ENCODE results near the gene RELA. TPM values are rescaled to one million over a fixed set of nuclear protein-coding genes. Genes with fewer than 3 reads are reported as not detected.

RELA gene
- total RNA-seq, 6 donors from 2014 or later = 42.9 to 86.8 (median 58.7) TPM

DNA sequence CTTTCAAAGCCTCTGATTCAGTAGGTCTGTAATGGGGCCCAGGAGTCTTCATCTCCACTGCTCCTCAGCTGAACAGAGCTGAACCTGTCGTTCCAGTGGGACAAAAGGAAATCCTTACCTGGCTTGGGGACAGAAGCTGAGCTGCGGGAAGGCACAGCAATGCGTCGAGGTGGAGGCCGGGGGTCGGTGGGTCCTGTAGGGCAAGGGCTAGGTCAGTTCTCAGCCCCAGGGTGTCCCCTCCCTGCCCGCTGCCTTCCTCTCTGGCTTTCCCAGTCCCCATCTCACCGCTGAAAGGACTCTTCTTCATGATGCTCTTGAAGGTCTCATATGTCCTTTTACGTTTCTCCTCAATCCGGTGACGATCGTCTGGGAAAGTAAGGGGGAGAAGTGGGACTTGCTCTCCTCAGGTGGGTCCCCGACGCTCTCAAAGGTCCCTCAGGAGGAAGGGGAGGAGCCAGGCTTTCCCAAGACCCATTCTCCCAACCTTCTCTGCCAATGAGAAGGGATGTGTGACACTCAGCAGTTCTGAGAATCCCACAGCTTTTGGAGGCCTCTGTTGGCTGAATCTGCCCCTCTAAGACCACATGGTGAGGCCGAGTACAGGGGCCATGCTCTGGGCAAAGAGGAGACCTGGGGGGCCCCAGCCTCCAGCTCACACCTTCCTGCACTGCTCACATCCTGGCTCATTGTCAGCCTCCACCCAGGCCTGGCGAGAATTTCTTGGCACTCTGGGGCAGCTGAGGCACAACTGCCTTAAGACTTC lies 7.0 kb downstream of the RELA start:
- WGBS, 2 donors = 83 to 84% methylated on average over 15 to 16 of the region's 16 CpGs
- H3K36me3 ChIP-seq = peaks cover 29 to 81% (median 72%) of the 10 kb centered on the region in 4 donors
- DNase-seq (peak in 1 of 2 donors; percentile 36), ATAC-seq (ENCODE audit: low FRiP score in 2 of 2) (no peak)
- H3K27me3 ChIP-seq = no peaks in the 10 kb centered on the region
- no peak for TF ChIP-seq POLR2A (IDR thresholded peaks at IDR 0.05)
- TF ChIP-seq EP300 (IDR thresholded peaks at IDR 0.05) = no peak
- no peak for TF ChIP-seq POLR2AphosphoS5 (IDR thresholded peaks at IDR 0.05)
- TF ChIP-seq, protein P1, sequence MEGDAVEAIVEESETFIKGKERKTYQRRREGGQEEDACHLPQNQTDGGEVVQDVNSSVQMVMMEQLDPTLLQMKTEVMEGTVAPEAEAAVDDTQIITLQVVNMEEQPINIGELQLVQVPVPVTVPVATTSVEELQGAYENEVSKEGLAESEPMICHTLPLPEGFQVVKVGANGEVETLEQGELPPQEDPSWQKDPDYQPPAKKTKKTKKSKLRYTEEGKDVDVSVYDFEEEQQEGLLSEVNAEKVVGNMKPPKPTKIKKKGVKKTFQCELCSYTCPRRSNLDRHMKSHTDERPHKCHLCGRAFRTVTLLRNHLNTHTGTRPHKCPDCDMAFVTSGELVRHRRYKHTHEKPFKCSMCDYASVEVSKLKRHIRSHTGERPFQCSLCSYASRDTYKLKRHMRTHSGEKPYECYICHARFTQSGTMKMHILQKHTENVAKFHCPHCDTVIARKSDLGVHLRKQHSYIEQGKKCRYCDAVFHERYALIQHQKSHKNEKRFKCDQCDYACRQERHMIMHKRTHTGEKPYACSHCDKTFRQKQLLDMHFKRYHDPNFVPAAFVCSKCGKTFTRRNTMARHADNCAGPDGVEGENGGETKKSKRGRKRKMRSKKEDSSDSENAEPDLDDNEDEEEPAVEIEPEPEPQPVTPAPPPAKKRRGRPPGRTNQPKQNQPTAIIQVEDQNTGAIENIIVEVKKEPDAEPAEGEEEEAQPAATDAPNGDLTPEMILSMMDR (IDR thresholded peaks at IDR 0.05) = no peak
- no peak overlapping the region for H3K4me3 ChIP-seq
- peak overlapping the region in 1 of 4 donors; percentile 98 for H3K27ac ChIP-seq
- peaks cover 38 to 53% (median 49%) of the 10 kb centered on the region in 4 donors for H3K4me1 ChIP-seq
- H3K9me3 ChIP-seq = no peaks in the 10 kb centered on the region

DNA sequence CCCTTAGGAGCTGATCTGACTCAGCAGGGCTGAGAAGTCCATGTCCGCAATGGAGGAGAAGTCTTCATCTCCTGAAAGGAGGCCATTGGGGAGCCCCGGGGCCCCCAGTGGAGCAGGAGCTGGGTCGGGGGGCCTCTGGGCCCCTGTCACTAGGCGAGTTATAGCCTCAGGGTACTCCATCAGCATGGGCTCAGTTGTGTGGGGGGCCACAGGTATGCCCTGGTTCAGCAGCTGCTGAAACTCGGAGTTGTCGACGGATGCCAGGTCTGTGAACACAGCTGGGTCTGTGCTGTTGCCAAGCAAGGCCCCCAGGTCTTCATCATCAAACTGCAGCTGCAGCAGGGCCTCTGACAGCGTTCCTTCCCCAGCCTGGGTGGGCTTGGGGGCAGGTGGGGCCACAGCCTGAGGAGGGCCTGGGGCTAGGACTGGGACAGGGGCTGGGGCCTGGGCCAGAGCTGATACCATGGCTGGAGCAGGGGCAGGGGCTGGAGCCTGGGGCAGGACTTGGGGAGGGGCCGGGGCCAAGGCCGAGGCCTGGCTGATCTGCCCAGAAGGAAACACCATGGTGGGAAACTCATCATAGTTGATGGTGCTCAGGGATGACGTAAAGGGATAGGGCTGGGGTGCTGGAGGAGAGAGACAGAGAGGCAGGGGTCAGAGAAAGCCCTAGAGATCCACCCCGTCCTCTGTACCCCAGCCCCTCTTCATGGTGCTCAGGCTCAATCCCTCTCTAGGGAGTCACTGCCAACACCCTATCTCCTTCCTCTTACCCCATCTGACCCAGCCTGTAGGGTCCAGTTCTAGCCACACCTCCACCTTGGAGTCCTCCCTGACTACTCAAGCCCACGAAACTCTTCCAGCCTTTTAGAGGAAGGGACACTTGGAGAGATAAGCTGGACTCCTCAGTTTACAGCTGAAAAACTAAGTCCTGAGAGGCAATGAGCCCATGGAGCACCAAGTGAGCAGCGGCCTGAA lies 8.1 kb downstream of the RELA start:
- no peaks in the 10 kb centered on the region for H3K9me3 ChIP-seq
- H3K36me3 ChIP-seq = peaks cover 36 to 81% (median 74%) of the 10 kb centered on the region in 4 donors
- H3K27ac ChIP-seq = peak overlapping the region; percentile 93 to 98 (median 94)
- TF ChIP-seq POLR2A (IDR thresholded peaks at IDR 0.05) = no peak
- TF ChIP-seq POLR2AphosphoS5 (IDR thresholded peaks at IDR 0.05) = no peak
- TF ChIP-seq EP300 (IDR thresholded peaks at IDR 0.05) = no peak
- TF ChIP-seq, protein P1 (IDR thresholded peaks at IDR 0.05) = no peak
- ATAC-seq (ENCODE audit: low FRiP score in 2 of 2) (no peak), DNase-seq (peak in 1 of 2 donors; percentile 56)
- H3K4me3 ChIP-seq = no peak overlapping the region
- peaks cover 39 to 54% (median 47%) of the 10 kb centered on the region in 4 donors for H3K4me1 ChIP-seq
- H3K27me3 ChIP-seq = no peaks in the 10 kb centered on the region
- 92% methylated on average over 7 to 13 of the region's 14 CpGs for WGBS, 2 donors

DNA sequence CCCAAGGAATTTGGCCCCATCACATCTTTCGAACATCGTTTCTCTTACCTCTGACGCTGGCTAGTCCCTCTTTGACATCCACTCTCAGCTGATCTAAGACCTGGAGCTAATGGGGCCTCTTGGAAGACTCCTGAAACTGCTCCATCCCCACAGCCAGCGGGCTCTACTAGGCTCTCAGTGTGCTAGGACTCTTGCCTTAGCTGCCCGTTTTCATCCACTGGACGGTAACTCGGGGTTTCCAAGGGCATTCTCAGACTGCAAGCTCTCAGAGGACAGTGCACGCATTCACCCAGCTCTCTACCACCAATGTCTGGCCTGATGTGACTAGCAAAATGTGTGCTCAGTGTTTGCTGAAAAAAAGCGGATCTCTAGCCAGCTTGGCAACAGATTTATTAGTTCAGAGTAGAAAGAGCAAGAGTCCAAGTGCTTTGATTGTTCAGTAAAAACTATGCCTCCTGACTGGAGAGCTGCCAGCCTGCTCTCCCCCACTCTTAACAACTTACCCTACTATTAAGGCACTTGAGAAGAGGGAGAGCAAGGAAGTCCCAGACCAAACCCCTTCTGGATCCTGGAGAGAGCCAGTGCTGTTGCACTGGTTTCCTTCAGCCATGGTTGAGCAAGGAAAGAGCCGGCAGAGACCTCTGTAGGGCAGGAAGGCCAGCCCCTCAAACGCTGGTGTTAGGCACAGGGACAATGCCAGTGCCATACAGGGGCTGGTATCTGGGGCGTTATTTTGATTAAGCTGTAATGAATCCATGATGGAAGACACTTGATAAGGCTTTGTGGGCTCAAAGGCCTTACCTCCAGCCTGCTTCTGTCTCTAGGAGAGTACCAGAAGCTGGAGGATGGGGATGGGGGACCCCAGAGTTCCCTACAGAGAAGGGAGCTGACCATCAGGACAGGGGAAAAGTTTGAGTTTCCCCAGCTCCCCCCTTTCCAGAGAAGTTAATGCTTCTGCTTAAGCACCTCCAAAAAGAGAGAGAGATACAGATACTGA lies 9.2 kb downstream of the RELA start:
- Histone ChIP-seq H3K36me3 (peaks cover 28 to 81% (median 74%) of the 10 kb centered on the region in 4 donors), H3K27me3 (no peaks in the 10 kb centered on the region), H3K4me1 (peaks cover 39 to 56% (median 47%) of the 10 kb centered on the region in 4 donors), H3K4me3 (peak overlapping the region; percentile 5 to 57 (median 52)), H3K9me3 (no peaks in the 10 kb centered on the region), H3K27ac (peak overlapping the region; percentile 93 to 98 (median 94))
- WGBS, 2 donors = 29 to 32% methylated on average over 7 to 12 of the region's 12 CpGs
- ATAC-seq (ENCODE audit: low FRiP score in 2 of 2) (peak in 1 of 2 donors; percentile 9), DNase-seq (peak in 1 of 2 donors; percentile 68)
- TF ChIP-seq EP300 (IDR thresholded peaks at IDR 0.05) (no peak), POLR2AphosphoS5 (IDR thresholded peaks at IDR 0.05) (no peak), POLR2A (IDR thresholded peaks at IDR 0.05) (no peak)
- TF ChIP-seq, protein P1 (IDR thresholded peaks at IDR 0.05) = no peak

Measured in upper lobe of left lung (tissue), 6 donors.